Measurements from ENCODE around the gene SORBS2. TPM values are rescaled to one million over a fixed set of nuclear protein-coding genes. Genes with fewer than 3 reads are reported as not detected.

SORBS2 gene
- total RNA-seq, 1 experiment from 2014 or later, result 17.4 TPM

GRCh38 chr4:185826381-185826780 is 14.4 kb upstream of the SORBS2 start:
- no peaks in the 10 kb centered on the region for H3K36me3 ChIP-seq

GRCh38 chr4:185825737-185826136 is 13.7 kb upstream of the SORBS2 start:
- Histone ChIP-seq H3K36me3 (no peaks in the 10 kb centered on the region), H3K27ac (no peak overlapping the region), H3K4me1 (replicated peaks) (0 out of 2 replicates have a peak, but pooled peaks cover 2% of the 10 kb centered on the region), H3K27me3 (replicated peaks) (no peaks in the 10 kb centered on the region), H3K9me3 (replicated peaks) (no peaks in the 10 kb centered on the region), H3K4me3 (no peak overlapping the region)
- DNase-seq (ENCODE audit: low read depth in 1 of 2, low spot score in 2 of 2), result no peak

More at GRCh38 chr4:185826381-185826780, 14.4 kb upstream of the SORBS2 start:
- Histone ChIP-seq H3K27me3 (replicated peaks) (no peaks in the 10 kb centered on the region), H3K27ac (no peak overlapping the region), H3K9me3 (replicated peaks) (no peaks in the 10 kb centered on the region), H3K4me3 (no peak overlapping the region), H3K4me1 (replicated peaks) (0 out of 2 replicates have a peak, but pooled peaks cover 2% of the 10 kb centered on the region)
- no peak for DNase-seq (ENCODE audit: low read depth in 1 of 2, low spot score in 2 of 2)

- Histone ChIP-seq H3K9me3 (replicated peaks) (no peaks in the 10 kb centered on the region), H3K27me3 (replicated peaks) (no peaks in the 10 kb centered on the region), H3K36me3 (no peaks in the 10 kb centered on the region), H3K27ac (no peak overlapping the region), H3K4me3 (no peak overlapping the region), H3K4me1 (replicated peaks) (0 out of 2 replicates have a peak, but pooled peaks cover 2% of the 10 kb centered on the region)
- no peak for DNase-seq (ENCODE audit: low read depth in 1 of 2, low spot score in 2 of 2)
Observed at GRCh38 chr4:185822791-185823190, 10.8 kb upstream of the SORBS2 start.

- no peak overlapping the region for H3K4me3 ChIP-seq
- H3K27ac ChIP-seq, result no peak overlapping the region
- H3K27me3 ChIP-seq (replicated peaks), result no peaks in the 10 kb centered on the region
- H3K9me3 ChIP-seq (replicated peaks), result no peaks in the 10 kb centered on the region
- no peaks in the 10 kb centered on the region for H3K36me3 ChIP-seq
- H3K4me1 ChIP-seq (replicated peaks), result 0 out of 2 replicates have a peak, but pooled peaks cover 2% of the 10 kb centered on the region
- DNase-seq (ENCODE audit: low read depth in 1 of 2, low spot score in 2 of 2), result no peak
Observed at GRCh38 chr4:185821029-185821419, 9.0 kb upstream of the SORBS2 start.

- Histone ChIP-seq H3K36me3 (no peaks in the 10 kb centered on the region), H3K27ac (no peak overlapping the region), H3K4me3 (no peak overlapping the region), H3K27me3 (replicated peaks) (no peaks in the 10 kb centered on the region), H3K9me3 (replicated peaks) (no peaks in the 10 kb centered on the region), H3K4me1 (replicated peaks) (0 out of 2 replicates have a peak, but pooled peaks cover 2% of the 10 kb centered on the region)
- no peak for DNase-seq (ENCODE audit: low read depth in 1 of 2, low spot score in 2 of 2)
Observed at GRCh38 chr4:185820146-185821028, 8.4 kb upstream of the SORBS2 start.

- H3K27ac ChIP-seq, result no peak overlapping the region
- no peaks in the 10 kb centered on the region for H3K27me3 ChIP-seq (replicated peaks)
- H3K36me3 ChIP-seq, result no peaks in the 10 kb centered on the region
- H3K9me3 ChIP-seq (replicated peaks), result no peaks in the 10 kb centered on the region
- no peak overlapping the region for H3K4me3 ChIP-seq
- DNase-seq (ENCODE audit: low read depth in 1 of 2, low spot score in 2 of 2), result no peak
- H3K4me1 ChIP-seq (replicated peaks), result 0 out of 2 replicates have a peak, but pooled peaks cover 2% of the 10 kb centered on the region
Observed at GRCh38 chr4:185819144-185819543, 7.2 kb upstream of the SORBS2 start.

GRCh38 chr4:185817403-185817818 is 5.4 kb upstream of the SORBS2 start:
- no peaks in the 10 kb centered on the region for H3K27me3 ChIP-seq (replicated peaks)
- H3K27ac ChIP-seq, result no peak overlapping the region
- DNase-seq (ENCODE audit: low read depth in 1 of 2, low spot score in 2 of 2), result no peak
- no peaks in the 10 kb centered on the region for H3K4me1 ChIP-seq (replicated peaks)
- H3K36me3 ChIP-seq, result no peaks in the 10 kb centered on the region
- no peaks in the 10 kb centered on the region for H3K9me3 ChIP-seq (replicated peaks)
- no peak overlapping the region for H3K4me3 ChIP-seq

GRCh38 chr4:185813133-185813532 is 1.1 kb upstream of the SORBS2 start:
- Histone ChIP-seq H3K4me3 (no peak overlapping the region), H3K9me3 (replicated peaks) (no peaks in the 10 kb centered on the region), H3K27me3 (replicated peaks) (no peaks in the 10 kb centered on the region), H3K4me1 (replicated peaks) (no peaks in the 10 kb centered on the region), H3K27ac (no peak overlapping the region), H3K36me3 (no peaks in the 10 kb centered on the region)
- DNase-seq (ENCODE audit: low read depth in 1 of 2, low spot score in 2 of 2), result no peak

GRCh38 chr4:185810746-185811508 is 1.1 kb downstream of the SORBS2 start:
- Histone ChIP-seq H3K36me3 (no peaks in the 10 kb centered on the region), H3K27me3 (replicated peaks) (no peaks in the 10 kb centered on the region), H3K4me3 (no peak overlapping the region), H3K27ac (no peak overlapping the region), H3K9me3 (replicated peaks) (no peaks in the 10 kb centered on the region), H3K4me1 (replicated peaks) (no peaks in the 10 kb centered on the region)
- DNase-seq (ENCODE audit: low read depth in 1 of 2, low spot score in 2 of 2), result no peak

GRCh38 chr4:185809533-185810071 is 2.4 kb downstream of the SORBS2 start:
- DNase-seq (ENCODE audit: low read depth in 1 of 2, low spot score in 2 of 2), result no peak
- no peaks in the 10 kb centered on the region for H3K27me3 ChIP-seq (replicated peaks)
- H3K9me3 ChIP-seq (replicated peaks), result no peaks in the 10 kb centered on the region
- H3K4me3 ChIP-seq, result no peak overlapping the region
- H3K27ac ChIP-seq, result no peak overlapping the region
- no peaks in the 10 kb centered on the region for H3K36me3 ChIP-seq
- no peaks in the 10 kb centered on the region for H3K4me1 ChIP-seq (replicated peaks)

- H3K27ac ChIP-seq, result no peak overlapping the region
- H3K4me3 ChIP-seq, result no peak overlapping the region
- H3K36me3 ChIP-seq, result no peaks in the 10 kb centered on the region
- no peaks in the 10 kb centered on the region for H3K9me3 ChIP-seq (replicated peaks)
- H3K27me3 ChIP-seq (replicated peaks), result no peaks in the 10 kb centered on the region
- no peak for DNase-seq (ENCODE audit: low read depth in 1 of 2, low spot score in 2 of 2)
- no peaks in the 10 kb centered on the region for H3K4me1 ChIP-seq (replicated peaks)
Observed at GRCh38 chr4:185809121-185809520, 2.9 kb downstream of the SORBS2 start.

GRCh38 chr4:185805979-185806378 is 6.0 kb downstream of the SORBS2 start:
- H3K36me3 ChIP-seq, result no peaks in the 10 kb centered on the region
- DNase-seq (ENCODE audit: low read depth in 1 of 2, low spot score in 2 of 2), result no peak
- no peaks in the 10 kb centered on the region for H3K9me3 ChIP-seq (replicated peaks)
- H3K4me3 ChIP-seq, result no peak overlapping the region
- no peak overlapping the region for H3K27ac ChIP-seq
- no peaks in the 10 kb centered on the region for H3K27me3 ChIP-seq (replicated peaks)
- H3K4me1 ChIP-seq (replicated peaks), result no peaks in the 10 kb centered on the region

GRCh38 chr4:185805262-185805802 is 6.7 kb downstream of the SORBS2 start:
- Histone ChIP-seq H3K27me3 (replicated peaks) (no peaks in the 10 kb centered on the region), H3K4me1 (replicated peaks) (no peaks in the 10 kb centered on the region), H3K27ac (no peak overlapping the region), H3K9me3 (replicated peaks) (no peaks in the 10 kb centered on the region), H3K36me3 (no peaks in the 10 kb centered on the region), H3K4me3 (no peak overlapping the region)
- DNase-seq (ENCODE audit: low read depth in 1 of 2, low spot score in 2 of 2), result no peak
